IMR-90 (cell line): ENCODE results near the gene RBP5. TPM values are rescaled to one million over a fixed set of nuclear protein-coding genes. Genes with fewer than 3 reads are reported as not detected.

Experiments used
- ATAC-seq: fragments of 200-7000 bp; cut with Tn5 transposase; 2 replicates; pipeline ENCODE4 v1.9.1; 2020; ENCODE audit warnings: low read depth, mild to moderate bottlenecking, moderate library complexity
- BruUV-seq: library from RNA; stranded (reverse); fragments of 400-500 nt; replicated peaks from 2 replicates; lab custom pipeline; 2021; lab: Mats Ljungman, UMichigan
- CTCF ChIA-PET: fragments of 300-600 bp; formaldehyde crosslinking; extraction: SDS; loops from one replicate; lab custom pipeline; 2021; ENCODE audit warnings: antibody characterized with exemption; lab: Yijun Ruan, JAX
- POLR2A ChIA-PET: fragments of 300-600 bp; sonication (Branson Sonifier 250); formaldehyde crosslinking; loops from one replicate; lab custom pipeline; 2022; ENCODE audit warnings: antibody characterized with exemption; ENCODE audit not compliant: unreplicated experiment; lab: Charles Lee
- DNase-seq: peaks from one replicate; pipeline ENCODE4 v3.0.0; 2013
- H2AFZ ChIP-seq: replicated peaks from 2 replicates; pipeline ENCODE3; 2013; ENCODE audit warnings: low read length, mild to moderate bottlenecking; ENCODE audit not compliant: poor library complexity
- H2AK5ac ChIP-seq: 2 replicates; pipeline ENCODE4 v1.6.1; 2013; ENCODE audit warnings: low read depth, low read length, inconsistent platforms
- H2AK9ac ChIP-seq: replicated peaks from 2 replicates; pipeline ENCODE3; 2013; ENCODE audit warnings: mild to moderate bottlenecking, low read depth, low read length, moderate library complexity; ENCODE audit not compliant: poor library complexity
- H2BK120ac ChIP-seq: 2 replicates; pipeline ENCODE4 v1.6.1; 2013; ENCODE audit warnings: low read depth, low read length, inconsistent platforms
- H2BK15ac ChIP-seq: 3 replicates; pipeline ENCODE4 v1.6.1; 2013; ENCODE audit warnings: low read depth, low read length, inconsistent platforms
- H2BK20ac ChIP-seq: 2 replicates; pipeline ENCODE4 v1.6.1; 2013; ENCODE audit warnings: low read depth, mild to moderate bottlenecking, inconsistent platforms, low read length, moderate library complexity
- H2BK5ac ChIP-seq: 2 replicates; pipeline ENCODE4 v1.6.1; 2013; ENCODE audit warnings: mild to moderate bottlenecking, low read depth, low read length, inconsistent platforms; ENCODE audit not compliant: poor library complexity, severe bottlenecking
- H3K14ac ChIP-seq: replicated peaks from 2 replicates; pipeline ENCODE4 v1.6.1; 2013; ENCODE audit warnings: low read depth, low read length, inconsistent platforms
- H3K18ac ChIP-seq: 2 replicates; pipeline ENCODE4 v1.6.1; 2013; ENCODE audit warnings: low read depth, low read length, control low read depth
- H3K23ac ChIP-seq: 2 replicates; pipeline ENCODE4 v1.6.1; 2013; ENCODE audit warnings: low read depth, low read length, inconsistent platforms
- H3K27ac ChIP-seq: 2 replicates; pipeline ENCODE4 v1.5.1; 2013; ENCODE audit warnings: mild to moderate bottlenecking, control low read depth, low read length; ENCODE audit not compliant: insufficient read depth
- H3K27me3 ChIP-seq: 2 replicates; pipeline ENCODE4 v1.6.1; 2013; ENCODE audit warnings: low read length; ENCODE audit not compliant: control insufficient read depth, insufficient read depth
- H3K36me3 ChIP-seq: 2 replicates; pipeline ENCODE4 v1.6.1; 2013; ENCODE audit warnings: low read length, mixed read lengths; ENCODE audit not compliant: control insufficient read depth, insufficient read depth
- H3K4ac ChIP-seq: 2 replicates; pipeline ENCODE4 v1.6.1; 2013; ENCODE audit warnings: low read depth, low read length, inconsistent platforms
- H3K4me1 ChIP-seq: 2 replicates; pipeline ENCODE4 v1.6.1; 2013; ENCODE audit warnings: low read length, mixed read lengths; ENCODE audit not compliant: control insufficient read depth, insufficient read depth
- H3K4me2 ChIP-seq: 2 replicates; pipeline ENCODE4 v1.6.1; 2013; ENCODE audit warnings: low read depth, mild to moderate bottlenecking, control low read depth, low read length, moderate library complexity
- H3K4me3 ChIP-seq: 2 replicates; pipeline ENCODE4 v1.5.1; 2013; ENCODE audit warnings: low read depth, mild to moderate bottlenecking, control low read depth, low read length, moderate library complexity; ENCODE audit not compliant: insufficient read depth
- H3K56ac ChIP-seq: 2 replicates; pipeline ENCODE4 v1.6.1; 2013; ENCODE audit warnings: low read length, inconsistent platforms; ENCODE audit not compliant: insufficient read depth; ENCODE audit errors: extremely low read depth
- H3K79me1 ChIP-seq, 2 experiments: 2 replicates each; pipeline ENCODE4 v1.6.1; 2013; ENCODE audit warnings: low read length in 2 of 2, inconsistent platforms in 1 of 2, low read depth in 1 of 2
- H3K9ac ChIP-seq: 2 replicates; pipeline ENCODE4 v1.6.1; 2013; ENCODE audit warnings: low read depth, low read length, control low read depth
- H3K9me1 ChIP-seq: 2 replicates; pipeline ENCODE4 v1.6.1; 2013; ENCODE audit warnings: low read length, inconsistent platforms; ENCODE audit not compliant: insufficient read depth
- H3K9me3 ChIP-seq: 2 replicates; pipeline ENCODE4 v1.6.1; 2013; ENCODE audit warnings: low read length; ENCODE audit not compliant: control insufficient read depth, insufficient read depth
- H4K20me1 ChIP-seq: 2 replicates; pipeline ENCODE4 v1.6.1; 2013; ENCODE audit warnings: low read length, inconsistent platforms; ENCODE audit not compliant: insufficient read depth
- H4K5ac ChIP-seq: 2 replicates; pipeline ENCODE4 v1.6.1; 2013; ENCODE audit warnings: mild to moderate bottlenecking, low read depth, low read length, control low read depth
- H4K8ac ChIP-seq, 2 experiments: 2 replicates each; pipeline ENCODE4 v1.6.1; 2013; ENCODE audit warnings: low read depth in 2 of 2, low read length in 2 of 2, control low read depth in 1 of 2, inconsistent platforms in 1 of 2
- H4K91ac ChIP-seq: 2 replicates; pipeline ENCODE4 v1.6.1; 2013; ENCODE audit warnings: low read depth, low read length, inconsistent platforms; ENCODE audit not compliant: insufficient read depth
- CHD1 ChIP-seq: IDR thresholded peaks from 2 replicates; pipeline ENCODE4 v1.6.1; 2012; ENCODE audit warnings: low read depth, low read length, improper control_type of control experiment
- FOS ChIP-seq: fragments of 150-350 bp; IDR thresholded peaks from 2 replicates; pipeline ENCODE4 v1.6.1; 2016; ENCODE audit warnings: low read depth, low read length
- MAZ ChIP-seq: IDR thresholded peaks from 2 replicates; pipeline ENCODE4 v1.6.1; 2012; ENCODE audit warnings: low read depth, mild to moderate bottlenecking, low read length, improper control_type of control experiment, moderate library complexity, borderline replicate concordance
- MXI1 ChIP-seq: IDR thresholded peaks from 2 replicates; pipeline ENCODE4 v1.6.1; 2012; ENCODE audit warnings: low read depth, mild to moderate bottlenecking, low read length, moderate library complexity, borderline replicate concordance
- NFE2L2 ChIP-seq: fragments of 150-350 bp; IDR thresholded peaks from 2 replicates; pipeline ENCODE4 v1.6.1; 2016; ENCODE audit warnings: low read depth, mild to moderate bottlenecking, low read length
- POLR2A ChIP-seq: IDR thresholded peaks from 2 replicates; pipeline ENCODE4 v1.6.1; 2012; ENCODE audit warnings: mild to moderate bottlenecking, low read depth, low read length
- RCOR1 ChIP-seq: IDR thresholded peaks from 2 replicates; pipeline ENCODE4 v1.6.1; 2012; ENCODE audit warnings: mild to moderate bottlenecking, low read length, improper control_type of control experiment; ENCODE audit not compliant: insufficient replicate concordance
- RFX5 ChIP-seq: IDR thresholded peaks from 2 replicates; pipeline ENCODE4 v1.8.0; 2012; ENCODE audit warnings: low read depth, mild to moderate bottlenecking, low read length, moderate library complexity
- WGBS, 2 experiments: methylation state at CpG; one replicate each; pipeline versions ENCODE4 v1.1.5 to v1.1.7; 2013; ENCODE audit warnings: missing lambda C conversion rate in 2 of 2; ENCODE audit not compliant: insufficient read length in 1 of 2; ENCODE audit errors: extremely low coverage in 2 of 2; 5-methylcytosine and 5-hydroxymethylcytosine counted together
- dilution Hi-C: fragments of 300-500 bp; cut with HindIII; formaldehyde crosslinking; loops from one replicate; pipeline ENCODE4 v1.14.3; 2018; ENCODE audit warnings: low sequenced_read_pairs; ENCODE audit not compliant: unreplicated experiment
- in situ Hi-C: fragments of 300-500 bp; cut with MboI; formaldehyde crosslinking; loops from 3 replicates; pipeline ENCODE4 v1.14.3; 2019; ENCODE audit warnings: low sequenced_read_pairs, inconsistent platforms, mixed read lengths
- intact Hi-C: fragments of 100-400 bp; cut with micrococcal nuclease; formaldehyde crosslinking; loops from 2 replicates; pipeline ENCODE4 v1.10.0; 2022
- polyA plus RNA-seq, 3 experiments: library from polyadenylated mRNA; depleted of rRNA; stranded (reverse); fragments of >200 nt; gene quantifications; 2 replicates each; pipeline ENCODE4 v1.2.3, GENCODE V29; 2012; ENCODE audit warnings: low replicate concordance in 1 of 3
- total RNA-seq: library from RNA; depleted of rRNA; stranded (reverse); fragments of >200 nt; gene quantifications from 2 replicates; pipeline ENCODE4 v1.2.3, GENCODE V29; 2012

RBP5 gene
- total and polyA plus RNA-seq, 2 of the 4 experiments (the other 2 are of a cell fraction) = 0.15 TPM; not detected in 1

- peak overlapping the region; percentile 66 for H3K4me3 ChIP-seq
- H3K23ac ChIP-seq = peak overlapping the region; percentile 99
- ATAC-seq (peak; percentile 87), DNase-seq (peak; percentile 70)
- peaks cover 27 to 50% of the 10 kb centered on the region in 2 experiments for H3K79me1 ChIP-seq
- BruUV-seq = no TSS peak
- in situ Hi-C loops = no loop called here
- peak overlapping the region; percentile 96 for H3K4me2 ChIP-seq
- peak overlapping the region; percentile 98 for H2AFZ ChIP-seq
- dilution Hi-C loops = no loop called here
- peak overlapping the region; percentile 99 for H3K18ac ChIP-seq
- peak overlapping the region; percentile 100 for H2AK9ac ChIP-seq
- peaks cover 5% of the 10 kb centered on the region; the same call in 1 of the 2 replicates for H3K4me1 ChIP-seq
- no peaks in the 10 kb centered on the region for H3K9me3 ChIP-seq
- peak overlapping the region; percentile 100 for H4K91ac ChIP-seq
- H2BK15ac ChIP-seq = peak overlapping the region; percentile 59; the same call in 1 of the 3 replicates
- 0 out of 2 replicates have a peak, but pooled peaks cover 2% of the 10 kb centered on the region for H3K9me1 ChIP-seq
- H2AK5ac ChIP-seq = peak overlapping the region; percentile 90
- peak overlapping the region; percentile 94 for H2BK120ac ChIP-seq
- CTCF ChIA-PET = interaction anchor here (1.0 to 2.1 kb wide), 5 partner anchors 9 to 184 kb away, joined by 3 to 9 read pairs (median 4); partner anchors contain the start of gene C1S
- TF ChIP-seq POLR2A = peak; percentile 60; the same call in 1 of the 2 replicates
- TF ChIP-seq MAZ = 0 out of 2 replicates have a peak, but pooled peaks have one; percentile 16
- no peak for TF ChIP-seq NFE2L2
- no peak for TF ChIP-seq RCOR1
- no peak for TF ChIP-seq FOS
- no peak for TF ChIP-seq RFX5
- no peak for TF ChIP-seq CHD1
- TF ChIP-seq MXI1 = no peak
- peak overlapping the region; percentile 97 to 100 for H4K8ac ChIP-seq
- peak overlapping the region; percentile 100 for H3K14ac ChIP-seq
- peaks cover 9% of the 10 kb centered on the region for H3K36me3 ChIP-seq
- WGBS, 2 experiments = 4% methylated on average over 6 of the region's 30 CpGs; no CpG with 5 or more reads in 1 of the 2 experiments
- H3K56ac ChIP-seq = peak overlapping the region; percentile 94
- POLR2A ChIA-PET = no interaction called here
- peak overlapping the region; percentile 100 for H3K4ac ChIP-seq
- no peaks in the 10 kb centered on the region; the same call in 1 of the 2 replicates for H4K20me1 ChIP-seq
- H3K9ac ChIP-seq = peak overlapping the region; percentile 96
- intact Hi-C loops = no loop called here
- H2BK20ac ChIP-seq = peak overlapping the region; percentile 72
- peak overlapping the region; percentile 97 for H2BK5ac ChIP-seq
- peak overlapping the region; percentile 97 for H3K27ac ChIP-seq
- H3K27me3 ChIP-seq = no peaks in the 10 kb centered on the region
- peak overlapping the region; percentile 97 for H4K5ac ChIP-seq
These were observed 20.5 kb downstream of the RBP5 start for GRCh38 chr12:7108003-7108795.
